ENCODE data around the gene RAB9A.
"Not testable (repeated sequence)": the region's sequence is repeated elsewhere in the genome, so short reads cannot be mapped to it uniquely, and the experiment has no call there.

Gene RAB9A

DNA sequence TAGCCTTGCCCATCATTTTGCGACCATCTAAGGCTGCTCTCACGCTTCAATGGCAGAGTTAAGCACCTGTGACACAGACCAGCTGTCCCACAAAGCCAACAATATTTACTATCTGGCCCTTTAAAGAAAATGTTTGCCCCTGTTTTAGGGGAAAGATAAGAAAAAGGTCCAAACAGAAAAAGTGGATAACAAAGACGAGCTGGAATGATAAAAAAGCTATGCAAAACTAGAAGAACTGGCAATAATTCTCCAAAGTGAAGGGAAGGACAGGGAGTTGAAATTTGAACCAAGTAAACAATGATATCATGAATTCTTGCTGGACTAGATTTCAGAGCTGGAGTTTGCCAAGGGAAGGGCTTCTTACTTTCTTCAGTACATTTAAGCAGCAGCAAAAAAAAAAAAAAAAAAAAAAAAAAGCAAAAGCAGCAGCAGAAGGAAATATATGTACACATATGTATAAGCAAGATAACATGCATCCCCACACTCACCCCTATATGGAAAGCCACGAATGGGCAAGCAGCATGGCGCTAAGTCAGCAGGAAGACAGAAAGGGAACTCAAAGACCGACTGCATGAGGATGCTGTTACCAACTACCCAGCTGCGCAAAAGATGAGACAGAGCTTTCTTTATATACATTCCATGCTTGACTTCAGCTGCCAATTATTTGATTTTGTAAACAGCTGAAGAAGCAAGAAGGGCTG lies 33.0 kb downstream of the RAB9A start:
- DNase-seq (ENCODE audit: extremely low spot score), result no peak
- TF ChIP-seq, protein P1, sequence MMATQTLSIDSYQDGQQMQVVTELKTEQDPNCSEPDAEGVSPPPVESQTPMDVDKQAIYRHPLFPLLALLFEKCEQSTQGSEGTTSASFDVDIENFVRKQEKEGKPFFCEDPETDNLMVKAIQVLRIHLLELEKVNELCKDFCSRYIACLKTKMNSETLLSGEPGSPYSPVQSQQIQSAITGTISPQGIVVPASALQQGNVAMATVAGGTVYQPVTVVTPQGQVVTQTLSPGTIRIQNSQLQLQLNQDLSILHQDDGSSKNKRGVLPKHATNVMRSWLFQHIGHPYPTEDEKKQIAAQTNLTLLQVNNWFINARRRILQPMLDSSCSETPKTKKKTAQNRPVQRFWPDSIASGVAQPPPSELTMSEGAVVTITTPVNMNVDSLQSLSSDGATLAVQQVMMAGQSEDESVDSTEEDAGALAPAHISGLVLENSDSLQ (IDR thresholded peaks at IDR 0.05), result no peak
- POLR2A ChIA-PET, result interaction anchor here (0.7 to 5.3 kb wide), 2 partner anchors 13 to 307 kb away, joined by 3 to 32 read pairs; partner anchors contain the start of genes OFD1 and TRAPPC2
- CTCF ChIA-PET, result interaction anchor here (0.7 kb wide), 1 partner anchor 134 kb away, joined by 4 read pairs; no protein-coding TSS in a partner anchor

DNA sequence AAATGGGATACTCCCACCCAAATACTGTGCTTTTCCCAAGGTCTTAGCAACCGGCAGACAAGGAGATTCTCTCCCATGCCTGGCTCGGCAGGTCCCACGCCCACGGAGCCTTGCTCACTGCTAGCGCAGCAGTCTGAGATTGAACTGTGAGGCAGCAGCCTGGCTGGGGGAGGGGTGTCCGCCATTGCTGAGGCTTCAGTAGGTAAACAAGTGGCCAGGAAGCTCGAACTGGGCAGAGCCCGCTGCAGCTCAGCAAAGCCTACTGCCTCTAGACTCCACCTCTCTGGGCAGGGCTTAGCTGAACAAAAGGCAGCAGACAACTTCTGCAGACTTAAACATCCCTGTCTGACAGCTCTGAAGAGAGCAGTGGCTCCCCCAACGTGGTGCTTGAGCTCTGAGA lies 36.0 kb downstream of the RAB9A start:
- DNase-seq (ENCODE audit: extremely low spot score); CTCF ChIA-PET: not testable (repeated sequence)
- POLR2A ChIA-PET, result interaction anchor here (5.3 kb wide), 1 partner anchor 10 kb away, joined by 32 read pairs; the partner anchor contains the start of genes OFD1 and TRAPPC2

DNA sequence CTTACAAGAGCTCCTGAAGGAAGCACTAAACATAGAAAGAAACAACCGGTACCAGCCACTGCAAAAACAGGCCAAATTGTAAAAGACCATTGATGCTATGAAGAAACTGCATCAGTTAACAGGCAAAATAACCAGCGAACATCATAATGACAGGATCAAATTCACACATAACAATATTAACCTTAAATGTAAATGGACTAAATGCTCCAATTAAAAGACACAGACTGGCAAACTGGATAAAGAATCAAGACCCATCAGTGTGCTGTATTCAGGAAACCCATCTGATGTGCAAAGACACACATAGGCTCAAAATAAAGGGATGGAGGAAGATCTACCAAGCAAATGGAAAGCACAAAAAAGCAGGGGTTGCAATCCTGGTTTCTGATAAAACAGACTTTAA lies 37.7 kb downstream of the RAB9A start:
- DNase-seq (ENCODE audit: extremely low spot score); CTCF ChIA-PET; POLR2A ChIA-PET: not testable (repeated sequence)

DNA sequence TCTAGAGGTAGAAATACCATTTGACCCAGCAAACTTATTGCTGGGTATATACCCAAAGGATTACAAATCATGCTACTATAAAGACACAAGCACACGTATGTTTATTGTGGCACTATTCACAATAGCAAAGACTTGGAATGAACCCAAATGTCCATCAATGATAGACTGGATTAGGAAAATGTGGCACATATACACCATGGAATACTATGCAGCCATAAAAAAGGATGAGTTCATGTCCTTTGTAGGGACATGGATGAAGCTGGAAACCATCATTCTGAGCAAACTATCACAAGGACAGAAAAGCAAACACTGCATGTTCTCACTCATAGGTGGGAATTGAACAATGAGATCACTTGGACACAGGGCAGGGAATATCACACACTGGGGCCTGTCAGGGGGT lies 41.6 kb downstream of the RAB9A start:
- CTCF ChIA-PET; POLR2A ChIA-PET; DNase-seq (ENCODE audit: extremely low spot score): not testable (repeated sequence)

DNA sequence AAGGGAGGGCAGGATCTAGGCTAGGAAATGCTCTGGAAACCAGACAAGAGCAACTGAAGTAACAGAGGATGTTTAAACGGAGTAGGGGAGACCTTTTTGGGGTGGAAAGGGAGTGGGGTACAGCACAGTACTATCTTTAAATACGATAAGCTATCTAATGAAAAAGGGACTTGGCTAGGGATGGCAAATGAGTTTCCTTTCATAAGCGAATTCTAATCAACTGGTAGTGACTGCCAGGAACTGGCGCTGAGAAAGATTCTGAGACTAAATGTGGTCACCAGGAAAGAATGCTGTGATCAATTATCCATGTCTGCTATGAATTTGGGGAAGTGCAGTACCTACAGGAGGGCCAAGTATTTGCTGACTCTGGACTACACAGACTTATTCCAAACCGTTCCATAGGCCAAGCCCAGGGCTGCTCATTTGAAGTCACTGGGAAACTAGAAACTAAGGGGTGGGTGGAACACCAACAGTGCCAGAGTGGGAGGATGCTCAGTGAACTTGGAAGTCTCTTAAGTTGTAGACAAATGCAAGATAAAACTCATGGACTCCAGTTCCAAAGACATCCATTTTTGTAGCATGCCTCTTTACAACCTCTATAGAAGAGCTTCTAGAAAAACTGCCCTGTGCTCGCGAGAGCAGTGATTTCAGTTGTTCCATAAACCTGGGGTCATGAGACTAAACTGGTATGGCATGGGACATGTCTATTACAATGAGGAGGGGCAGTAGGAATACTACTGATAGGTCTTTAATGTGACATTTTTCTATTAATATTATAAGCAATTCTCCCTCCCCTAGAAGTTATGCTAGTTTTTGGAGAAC lies 43.5 kb downstream of the RAB9A start:
- CTCF ChIA-PET, result interaction anchor here (0.9 kb wide), 1 partner anchor 18 kb away, joined by 3 read pairs; no protein-coding TSS in a partner anchor

DNA sequence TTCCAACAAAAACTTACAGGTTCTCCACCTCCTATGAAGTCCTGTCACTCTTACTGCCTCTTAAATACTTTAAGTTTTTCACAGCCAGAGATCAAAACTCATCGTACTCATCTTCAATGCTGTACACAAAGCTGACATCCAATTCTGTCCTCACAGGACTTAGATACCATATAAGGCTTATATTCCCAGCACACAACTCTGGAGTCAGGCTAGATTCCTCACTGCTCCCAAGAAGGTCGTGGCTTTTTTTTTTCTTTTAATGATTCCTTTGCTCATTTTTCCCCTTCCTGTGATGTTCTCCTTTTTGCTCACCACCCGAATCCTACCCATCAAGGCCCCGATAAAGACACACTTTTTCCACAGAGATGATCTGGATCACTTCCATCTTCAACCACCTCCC lies 44.6 kb downstream of the RAB9A start:
- no peak for TF ChIP-seq ELF4 (IDR thresholded peaks at IDR 0.05)
- TF ChIP-seq CTBP1 (IDR thresholded peaks at IDR 0.05; ENCODE audit: borderline replicate concordance), result no peak
- TF ChIP-seq SUZ12 (IDR thresholded peaks at IDR 0.05), result no peak
- TF ChIP-seq FOXA1 (IDR thresholded peaks at IDR 0.05), result no peak
- TF ChIP-seq HDGF (IDR thresholded peaks at IDR 0.05; ENCODE audit: borderline replicate concordance), result no peak
- TF ChIP-seq BHLHE40 (IDR thresholded peaks at IDR 0.05; ENCODE audit: borderline replicate concordance), result no peak
- no peak for TF ChIP-seq SP1 (IDR thresholded peaks at IDR 0.05)
- no peak for TF ChIP-seq TARDBP (IDR thresholded peaks at IDR 0.05)
- TF ChIP-seq NFRKB (IDR thresholded peaks at IDR 0.05), result no peak
- TF ChIP-seq L3MBTL2 (conservative IDR thresholded peaks at IDR 0.05), result no peak
- TF ChIP-seq FOXM1 (IDR thresholded peaks at IDR 0.05; ENCODE audit: borderline replicate concordance), result no peak
- no peak for TF ChIP-seq ZNF384 (IDR thresholded peaks at IDR 0.05)
- no peak for TF ChIP-seq ARNT (IDR thresholded peaks at IDR 0.05)
- no peak for TF ChIP-seq FOXK2 (IDR thresholded peaks at IDR 0.05)
- no peak for TF ChIP-seq LEF1 (IDR thresholded peaks at IDR 0.05; ENCODE audit: borderline replicate concordance)
- TF ChIP-seq, protein P1 (IDR thresholded peaks at IDR 0.05), result no peak
- POLR2A ChIA-PET, result interaction anchor here (1.1 to 2.5 kb wide), 10 partner anchors 10 to 296 kb away, joined by 3 to 32 read pairs (median 10); partner anchors contain the start of genes GEMIN8, RAB9A and TCEANC
- CTCF ChIA-PET, result interaction anchor here (0.7 to 0.9 kb wide), 2 partner anchors 17 to 88 kb away, joined by 3 read pairs; no protein-coding TSS in a partner anchor
- DNase-seq (ENCODE audit: extremely low spot score), result no peak

More for the DNA sequence above, 43.5 kb downstream of the RAB9A start:
- POLR2A ChIA-PET, result interaction anchor here (2.5 kb wide), 1 partner anchor 44 kb away, joined by 20 read pairs; the partner anchor contains the start of gene RAB9A
- TF ChIP-seq, protein P1 (IDR thresholded peaks at IDR 0.05), result no peak
- TF ChIP-seq ELF4 (IDR thresholded peaks at IDR 0.05), result no peak
- TF ChIP-seq TARDBP (IDR thresholded peaks at IDR 0.05), result no peak
- no peak for TF ChIP-seq FOXK2 (IDR thresholded peaks at IDR 0.05)
- TF ChIP-seq NFRKB (IDR thresholded peaks at IDR 0.05), result no peak
- no peak for TF ChIP-seq CTBP1 (IDR thresholded peaks at IDR 0.05; ENCODE audit: borderline replicate concordance)
- TF ChIP-seq ARNT (IDR thresholded peaks at IDR 0.05), result no peak
- TF ChIP-seq FOXM1 (IDR thresholded peaks at IDR 0.05; ENCODE audit: borderline replicate concordance), result no peak
- TF ChIP-seq LEF1 (IDR thresholded peaks at IDR 0.05; ENCODE audit: borderline replicate concordance), result no peak
- TF ChIP-seq BHLHE40 (IDR thresholded peaks at IDR 0.05; ENCODE audit: borderline replicate concordance), result no peak
- TF ChIP-seq SUZ12 (IDR thresholded peaks at IDR 0.05), result no peak
- TF ChIP-seq SP1 (IDR thresholded peaks at IDR 0.05), result no peak
- TF ChIP-seq HDGF (IDR thresholded peaks at IDR 0.05; ENCODE audit: borderline replicate concordance), result no peak
- TF ChIP-seq FOXA1 (IDR thresholded peaks at IDR 0.05), result no peak
- no peak for DNase-seq (ENCODE audit: extremely low spot score)

Measured in HEK293T (cell line).